Ectodermal cell (in vitro differentiated cells): ENCODE measurements around the gene PSAPL1.

Experiments used
- H3K27ac ChIP-seq: 2 replicates; pipeline ENCODE4 v1.7.0; 2013; ENCODE audit warnings: mild to moderate bottlenecking, low read depth, low read length; ENCODE audit not compliant: insufficient read depth, poor library complexity, severe bottlenecking
- H3K27me3 ChIP-seq: 2 replicates; pipeline ENCODE4 v1.7.0; 2013; ENCODE audit warnings: mild to moderate bottlenecking, low read length; ENCODE audit not compliant: insufficient read depth, control insufficient read depth, poor library complexity, severe bottlenecking
- H3K36me3 ChIP-seq: one replicate; pipeline ENCODE4 v1.7.0; 2013; ENCODE audit warnings: low read length; ENCODE audit not compliant: control insufficient read depth, insufficient read depth
- H3K4me1 ChIP-seq: one replicate; pipeline ENCODE4 v1.7.0; 2013; ENCODE audit warnings: low read length; ENCODE audit not compliant: control insufficient read depth, insufficient read depth
- H3K4me3 ChIP-seq: 2 replicates; pipeline ENCODE4 v1.7.0; 2013; ENCODE audit warnings: low read depth, low read length, control low read depth; ENCODE audit not compliant: insufficient read depth
- H3K9me3 ChIP-seq: 2 replicates; pipeline ENCODE4 v1.7.0; 2013; ENCODE audit warnings: mild to moderate bottlenecking, low read length, moderate library complexity; ENCODE audit not compliant: control insufficient read depth
- WGBS, 2 experiments: methylation state at CpG; one replicate each; pipeline ENCODE4 v1.1.7; 2013; ENCODE audit warnings: missing lambda C conversion rate in 2 of 2; 5-methylcytosine and 5-hydroxymethylcytosine counted together

PSAPL1 gene

GRCh38 chr4:7398104-7398423 lies 36.7 kb downstream of the PSAPL1 start:
- H3K4me3 ChIP-seq: no peak overlapping the region
- H3K27me3 ChIP-seq: no peaks in the 10 kb centered on the region
- H3K4me1 ChIP-seq: peaks cover 34% of the 10 kb centered on the region
- no peaks in the 10 kb centered on the region for H3K36me3 ChIP-seq
- WGBS, 2 experiments: 85 to 87% methylated on average over 6 of the region's 6 CpGs
- no peak overlapping the region for H3K27ac ChIP-seq
- no peaks in the 10 kb centered on the region for H3K9me3 ChIP-seq

GRCh38 chr4:7397206-7398103 lies 37.3 kb downstream of the PSAPL1 start:
- 89 to 90% methylated on average over 24 of the region's 24 CpGs for WGBS, 2 experiments
- H3K27me3 ChIP-seq: no peaks in the 10 kb centered on the region
- H3K27ac ChIP-seq: no peak overlapping the region
- no peak overlapping the region for H3K4me3 ChIP-seq
- no peaks in the 10 kb centered on the region for H3K9me3 ChIP-seq
- no peaks in the 10 kb centered on the region for H3K36me3 ChIP-seq
- H3K4me1 ChIP-seq: peaks cover 35% of the 10 kb centered on the region

- 80 to 83% methylated on average over 14 of the region's 14 CpGs for WGBS, 2 experiments
- H3K27me3 ChIP-seq: no peaks in the 10 kb centered on the region
- H3K27ac ChIP-seq: peak overlapping the region; percentile 0
- H3K4me3 ChIP-seq: no peak overlapping the region
- H3K9me3 ChIP-seq: no peaks in the 10 kb centered on the region
- peaks cover 35% of the 10 kb centered on the region for H3K4me1 ChIP-seq
- H3K36me3 ChIP-seq: no peaks in the 10 kb centered on the region
Measured at GRCh38 chr4:7396186-7396910, 38.4 kb downstream of the PSAPL1 start.

- Histone ChIP-seq H3K27me3 (no peaks in the 10 kb centered on the region), H3K27ac (no peak overlapping the region), H3K4me1 (peaks cover 35% of the 10 kb centered on the region)
Measured at GRCh38 chr4:7395645-7396044, 39.1 kb downstream of the PSAPL1 start.

GRCh38 chr4:7394681-7395451 lies 39.9 kb downstream of the PSAPL1 start:
- Histone ChIP-seq H3K27me3 (no peaks in the 10 kb centered on the region), H3K36me3 (no peaks in the 10 kb centered on the region), H3K4me3 (no peak overlapping the region), H3K9me3 (no peaks in the 10 kb centered on the region), H3K4me1 (peaks cover 41% of the 10 kb centered on the region), H3K27ac (no peak overlapping the region)
- WGBS, 2 experiments: 85 to 88% methylated on average over 21 of the region's 21 CpGs

More at GRCh38 chr4:7395645-7396044, 39.1 kb downstream of the PSAPL1 start:
- WGBS, 2 experiments: 94% methylated on average over 8 of the region's 8 CpGs
- no peaks in the 10 kb centered on the region for H3K9me3 ChIP-seq
- H3K4me3 ChIP-seq: no peak overlapping the region
- H3K36me3 ChIP-seq: no peaks in the 10 kb centered on the region

GRCh38 chr4:7393601-7394575 lies 40.8 kb downstream of the PSAPL1 start:
- Histone ChIP-seq H3K27ac (no peak overlapping the region), H3K9me3 (no peaks in the 10 kb centered on the region), H3K4me3 (no peak overlapping the region), H3K27me3 (no peaks in the 10 kb centered on the region), H3K4me1 (peaks cover 39% of the 10 kb centered on the region), H3K36me3 (no peaks in the 10 kb centered on the region)
- 85 to 86% methylated on average over 29 of the region's 29 CpGs for WGBS, 2 experiments

GRCh38 chr4:7392438-7393421 lies 42.0 kb downstream of the PSAPL1 start:
- Histone ChIP-seq H3K36me3 (no peaks in the 10 kb centered on the region), H3K4me3 (no peak overlapping the region), H3K4me1 (peaks cover 37% of the 10 kb centered on the region), H3K27me3 (no peaks in the 10 kb centered on the region), H3K9me3 (no peaks in the 10 kb centered on the region), H3K27ac (no peak overlapping the region)
- 83 to 84% methylated on average over 32 of the region's 32 CpGs for WGBS, 2 experiments

GRCh38 chr4:7391637-7392437 lies 42.9 kb downstream of the PSAPL1 start:
- no peaks in the 10 kb centered on the region for H3K36me3 ChIP-seq
- H3K4me3 ChIP-seq: no peak overlapping the region
- peaks cover 29% of the 10 kb centered on the region for H3K4me1 ChIP-seq
- H3K9me3 ChIP-seq: no peaks in the 10 kb centered on the region
- H3K27ac ChIP-seq: no peak overlapping the region
- WGBS, 2 experiments: 88 to 89% methylated on average over 18 of the region's 18 CpGs
- no peaks in the 10 kb centered on the region for H3K27me3 ChIP-seq
